ENCODE results near the gene RSRC1. TPM values are rescaled to one million over a fixed set of nuclear protein-coding genes. Genes with fewer than 3 reads are reported as not detected.
"Not testable (repeated sequence)": the region's sequence is repeated elsewhere in the genome, so short reads cannot be mapped to it uniquely, and the experiment has no call there.

RSRC1 gene
- total RNA-seq, 2 experiments from 2014 or later, result 76.3 to 78.1 TPM

- BruUV-seq (replicated peaks), result no TSS peak
- POLR2A ChIA-PET, result no interaction called here
- H3K9me3 ChIP-seq (ENCODE audit: low read length), result no peaks in the 10 kb centered on the region
Observed at GRCh38 chr3:158314426-158315357, 204.8 kb downstream of the RSRC1 start.

DNA sequence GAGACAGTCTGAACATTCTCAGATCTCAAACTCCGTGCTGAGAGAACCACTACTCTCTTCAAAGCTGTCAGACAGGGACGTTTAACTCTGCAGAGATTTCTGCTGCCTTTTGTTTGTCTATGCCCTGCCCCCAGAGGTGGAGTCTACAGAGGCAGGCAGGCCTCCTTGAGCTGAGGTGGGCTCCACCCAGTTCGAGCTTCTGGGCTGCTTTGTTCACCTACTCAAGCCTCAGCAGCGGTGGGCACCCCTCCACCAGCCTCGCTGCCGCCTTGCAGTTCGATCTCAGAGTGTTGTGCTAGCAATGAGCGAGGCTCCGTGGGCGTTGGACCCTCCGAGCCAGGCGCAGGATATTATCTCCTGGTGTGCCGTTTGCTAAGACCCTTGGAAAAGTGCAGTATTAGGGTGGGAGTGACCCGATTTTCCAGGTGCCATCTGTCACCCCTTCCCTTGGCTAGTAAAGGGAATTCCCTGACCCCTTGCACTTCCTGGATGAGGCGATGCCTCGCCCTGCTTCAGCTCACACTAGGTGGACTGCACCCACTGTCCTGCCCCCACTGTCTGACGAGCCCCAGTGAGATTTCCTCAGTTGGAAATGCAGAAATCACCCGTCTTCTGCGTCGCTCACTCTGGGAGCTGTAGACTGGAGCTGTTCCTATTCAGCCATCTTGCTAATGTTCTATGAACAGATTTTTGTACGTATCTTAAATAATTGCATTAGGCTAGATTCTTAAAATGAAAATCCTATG lies 220.0 kb downstream of the RSRC1 start:
- H3K36me3 ChIP-seq (ENCODE audit: insufficient read depth, low read length); H3K4me2 ChIP-seq (ENCODE audit: low read length); H3K4me3 ChIP-seq (ENCODE audit: low read depth, low read length, poor library complexity, severe bottlenecking); H3K4me1 ChIP-seq (ENCODE audit: insufficient read depth, low read length, poor library complexity, severe bottlenecking); DNase-seq (ENCODE audit: low spot score); BruUV-seq (replicated peaks); H3K27ac ChIP-seq (ENCODE audit: low read depth, low read length, poor library complexity, severe bottlenecking); H2AFZ ChIP-seq (ENCODE audit: low read length); H3K9me2 ChIP-seq (ENCODE audit: insufficient read depth, low read length); H3K9me3 ChIP-seq (ENCODE audit: low read length); H4K20me1 ChIP-seq (ENCODE audit: insufficient read depth, low read length); CTCF ChIA-PET (ENCODE audit: unreplicated experiment); intact Hi-C loops (cut with micrococcal nuclease; ENCODE audit: unreplicated experiment); H3K79me2 ChIP-seq (ENCODE audit: insufficient read depth, low read depth, low read length): not testable (repeated sequence)
- POLR2A ChIA-PET, result interaction anchor here (0.6 kb wide), 1 partner anchor 87 kb away, joined by 7 read pairs; no protein-coding TSS in a partner anchor

More at GRCh38 chr3:158314426-158315357, 204.8 kb downstream of the RSRC1 start:
- Histone ChIP-seq H3K27ac (ENCODE audit: low read depth, low read length, poor library complexity, severe bottlenecking) (no peak overlapping the region), H3K9me2 (ENCODE audit: insufficient read depth, low read length) (no peaks in the 10 kb centered on the region), H2AFZ (ENCODE audit: low read length) (no peak overlapping the region), H3K79me2 (ENCODE audit: insufficient read depth, low read depth, low read length) (no peaks in the 10 kb centered on the region), H3K4me2 (ENCODE audit: low read length) (no peak overlapping the region), H3K36me3 (ENCODE audit: insufficient read depth, low read length) (no peaks in the 10 kb centered on the region; the same call in 1 of the 2 replicates), H3K4me3 (ENCODE audit: low read depth, low read length, poor library complexity, severe bottlenecking) (no peak overlapping the region), H3K4me1 (ENCODE audit: insufficient read depth, low read length, poor library complexity, severe bottlenecking) (no peaks in the 10 kb centered on the region), H4K20me1 (ENCODE audit: insufficient read depth, low read length) (no peaks in the 10 kb centered on the region)
- no peak for DNase-seq (ENCODE audit: low spot score)
- CTCF ChIA-PET (ENCODE audit: unreplicated experiment), result no interaction called here
- TF ChIP-seq EZH2phosphoT487 (IDR thresholded peaks at IDR 0.05; ENCODE audit: borderline replicate concordance, low read depth, low read length), result no peak
- TF ChIP-seq, protein P1, sequence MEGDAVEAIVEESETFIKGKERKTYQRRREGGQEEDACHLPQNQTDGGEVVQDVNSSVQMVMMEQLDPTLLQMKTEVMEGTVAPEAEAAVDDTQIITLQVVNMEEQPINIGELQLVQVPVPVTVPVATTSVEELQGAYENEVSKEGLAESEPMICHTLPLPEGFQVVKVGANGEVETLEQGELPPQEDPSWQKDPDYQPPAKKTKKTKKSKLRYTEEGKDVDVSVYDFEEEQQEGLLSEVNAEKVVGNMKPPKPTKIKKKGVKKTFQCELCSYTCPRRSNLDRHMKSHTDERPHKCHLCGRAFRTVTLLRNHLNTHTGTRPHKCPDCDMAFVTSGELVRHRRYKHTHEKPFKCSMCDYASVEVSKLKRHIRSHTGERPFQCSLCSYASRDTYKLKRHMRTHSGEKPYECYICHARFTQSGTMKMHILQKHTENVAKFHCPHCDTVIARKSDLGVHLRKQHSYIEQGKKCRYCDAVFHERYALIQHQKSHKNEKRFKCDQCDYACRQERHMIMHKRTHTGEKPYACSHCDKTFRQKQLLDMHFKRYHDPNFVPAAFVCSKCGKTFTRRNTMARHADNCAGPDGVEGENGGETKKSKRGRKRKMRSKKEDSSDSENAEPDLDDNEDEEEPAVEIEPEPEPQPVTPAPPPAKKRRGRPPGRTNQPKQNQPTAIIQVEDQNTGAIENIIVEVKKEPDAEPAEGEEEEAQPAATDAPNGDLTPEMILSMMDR (conservative IDR thresholded peaks at IDR 0.05; ENCODE audit: low read length), result no peak
- intact Hi-C loops (cut with micrococcal nuclease; ENCODE audit: unreplicated experiment), result loop anchor here (5.0 kb wide), 2 partner anchors 118 to 447 kb away; no protein-coding TSS in a partner anchor

DNA sequence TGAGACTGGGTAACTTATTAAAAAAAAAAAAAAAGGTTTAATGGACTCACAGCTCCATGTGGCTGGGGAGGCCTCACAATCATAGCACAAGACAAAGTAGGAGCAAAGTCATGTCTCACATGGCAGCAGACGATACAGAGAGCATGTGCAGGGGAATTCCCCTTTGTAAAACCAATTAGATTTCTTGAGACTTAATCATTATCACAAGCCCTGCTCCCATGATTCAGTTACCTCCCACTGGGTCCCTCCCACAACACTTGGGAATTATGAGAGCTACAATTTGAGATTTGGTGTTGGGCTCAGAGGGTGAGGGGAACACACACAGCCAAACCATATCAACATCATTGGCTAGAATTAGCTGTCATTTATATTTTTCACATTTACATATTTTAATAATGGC lies 221.0 kb downstream of the RSRC1 start:
- Histone ChIP-seq H3K4me3 (ENCODE audit: low read depth, low read length, poor library complexity, severe bottlenecking) (no peak overlapping the region), H3K4me1 (ENCODE audit: insufficient read depth, low read length, poor library complexity, severe bottlenecking) (no peaks in the 10 kb centered on the region), H3K9me3 (ENCODE audit: low read length) (no peaks in the 10 kb centered on the region), H3K79me2 (ENCODE audit: insufficient read depth, low read depth, low read length) (no peaks in the 10 kb centered on the region), H3K9me2 (ENCODE audit: insufficient read depth, low read length) (no peaks in the 10 kb centered on the region), H3K4me2 (ENCODE audit: low read length) (no peak overlapping the region), H2AFZ (ENCODE audit: low read length) (no peak overlapping the region), H3K36me3 (ENCODE audit: insufficient read depth, low read length) (no peaks in the 10 kb centered on the region), H4K20me1 (ENCODE audit: insufficient read depth, low read length) (no peaks in the 10 kb centered on the region), H3K27ac (ENCODE audit: low read depth, low read length, poor library complexity, severe bottlenecking) (no peak overlapping the region)
- intact Hi-C loops (cut with micrococcal nuclease; ENCODE audit: unreplicated experiment), result no loop called here
- DNase-seq (ENCODE audit: low spot score), result no peak
- no TSS peak for BruUV-seq (replicated peaks)
- ChIA-PET CTCF (ENCODE audit: unreplicated experiment) (no interaction called here), POLR2A (no interaction called here)
- TF ChIP-seq EZH2phosphoT487 (IDR thresholded peaks at IDR 0.05; ENCODE audit: borderline replicate concordance, low read depth, low read length), result no peak
